Measurements from ENCODE around the gene KRTDAP.

KRTDAP gene

GRCh38 chr19:35521124-35521743 lies 31.0 kb upstream of the KRTDAP start:
- no peak for TF ChIP-seq CTCF (conservative IDR thresholded peaks at IDR 0.05; ENCODE audit: low read depth, low read length)
- no peak overlapping the region for H3K4me3 ChIP-seq (ENCODE audit: low read depth, low read length)
- DNase-seq (ENCODE audit: low read depth) = no peak

GRCh38 chr19:35519291-35519690 lies 29.0 kb upstream of the KRTDAP start:
- peak; percentile 21 for DNase-seq (ENCODE audit: low read depth)
- H3K4me3 ChIP-seq (ENCODE audit: low read depth, low read length) = no peak overlapping the region
- no peak for TF ChIP-seq CTCF (conservative IDR thresholded peaks at IDR 0.05; ENCODE audit: low read depth, low read length)

GRCh38 chr19:35518313-35518712 lies 28.0 kb upstream of the KRTDAP start:
- H3K4me3 ChIP-seq (ENCODE audit: low read depth, low read length) = no peak overlapping the region
- no peak for TF ChIP-seq CTCF (conservative IDR thresholded peaks at IDR 0.05; ENCODE audit: low read depth, low read length)
- DNase-seq (ENCODE audit: low read depth) = peak; percentile 96

GRCh38 chr19:35517342-35517741 lies 27.1 kb upstream of the KRTDAP start:
- DNase-seq (ENCODE audit: low read depth) = no peak
- no peak for TF ChIP-seq CTCF (conservative IDR thresholded peaks at IDR 0.05; ENCODE audit: low read depth, low read length)
- H3K4me3 ChIP-seq (ENCODE audit: low read depth, low read length) = no peak overlapping the region

- DNase-seq (ENCODE audit: low read depth) = no peak
- no peak for TF ChIP-seq CTCF (conservative IDR thresholded peaks at IDR 0.05; ENCODE audit: low read depth, low read length)
- H3K4me3 ChIP-seq (ENCODE audit: low read depth, low read length) = no peak overlapping the region
Measured at GRCh38 chr19:35516310-35516709, 26.0 kb upstream of the KRTDAP start.

GRCh38 chr19:35514282-35514809 lies 24.1 kb upstream of the KRTDAP start:
- TF ChIP-seq CTCF (conservative IDR thresholded peaks at IDR 0.05; ENCODE audit: low read depth, low read length) = no peak
- H3K4me3 ChIP-seq (ENCODE audit: low read depth, low read length) = peak overlapping the region; percentile 13
- peak; percentile 34 for DNase-seq (ENCODE audit: low read depth)
